SK-N-DZ (cell line): Measurements from ENCODE around the gene PAK6.

ENCODE experiments used
- DNase-seq: peaks from one replicate; pipeline ENCODE4 v3.0.0-alpha.2; 2015; ENCODE audit warnings: low spot score

PAK6 gene

GRCh38 chr15:40255033-40255432 lies 16.2 kb downstream of the PAK6 start:
- no peak for DNase-seq

- no peak for DNase-seq
Measured at GRCh38 chr15:40256638-40257235, 17.9 kb downstream of the PAK6 start.

DNA sequence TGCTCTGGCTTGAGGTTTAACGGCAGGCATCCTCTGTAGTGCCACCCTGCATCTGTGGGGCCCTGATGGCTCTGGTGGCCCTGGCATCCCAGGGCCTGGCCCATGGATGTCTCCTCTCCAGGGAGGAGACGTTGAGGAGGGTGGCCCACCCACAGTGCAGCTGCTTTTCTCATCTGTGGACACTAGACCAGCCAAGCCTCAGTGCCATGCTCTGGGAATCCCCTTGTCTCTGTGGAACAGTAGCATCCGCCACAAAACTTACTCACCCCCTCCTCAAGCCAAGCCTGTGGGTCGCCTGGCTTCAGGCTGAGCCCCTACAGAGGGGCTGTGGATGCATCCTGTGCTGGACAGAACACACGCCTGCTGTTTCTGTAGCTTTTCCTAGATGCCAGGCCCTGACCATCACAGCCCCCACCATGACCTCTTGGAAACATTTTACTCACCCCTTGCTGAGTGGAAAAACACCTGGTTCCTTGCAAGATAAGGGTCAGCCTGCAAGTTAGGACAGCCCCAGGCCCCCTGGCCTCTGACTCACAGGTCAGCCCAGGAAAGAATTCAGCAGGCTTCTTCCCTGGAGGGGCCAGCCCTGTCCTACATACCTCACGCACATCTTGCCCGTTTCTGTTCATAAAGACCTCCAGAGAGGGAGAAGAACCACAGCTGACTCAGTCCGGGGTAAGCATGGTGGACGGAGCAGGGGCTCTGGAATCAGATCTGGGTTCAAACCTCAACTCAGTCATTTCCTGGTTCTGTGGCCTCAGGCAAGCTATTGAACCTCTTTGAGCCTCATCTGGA lies 19.0 kb downstream of the PAK6 start:
- DNase-seq: no peak

- no peak for DNase-seq
Measured at GRCh38 chr15:40258544-40258943, 19.7 kb downstream of the PAK6 start.

- DNase-seq: no peak
Measured at GRCh38 chr15:40259021-40259420, 20.2 kb downstream of the PAK6 start.

DNA sequence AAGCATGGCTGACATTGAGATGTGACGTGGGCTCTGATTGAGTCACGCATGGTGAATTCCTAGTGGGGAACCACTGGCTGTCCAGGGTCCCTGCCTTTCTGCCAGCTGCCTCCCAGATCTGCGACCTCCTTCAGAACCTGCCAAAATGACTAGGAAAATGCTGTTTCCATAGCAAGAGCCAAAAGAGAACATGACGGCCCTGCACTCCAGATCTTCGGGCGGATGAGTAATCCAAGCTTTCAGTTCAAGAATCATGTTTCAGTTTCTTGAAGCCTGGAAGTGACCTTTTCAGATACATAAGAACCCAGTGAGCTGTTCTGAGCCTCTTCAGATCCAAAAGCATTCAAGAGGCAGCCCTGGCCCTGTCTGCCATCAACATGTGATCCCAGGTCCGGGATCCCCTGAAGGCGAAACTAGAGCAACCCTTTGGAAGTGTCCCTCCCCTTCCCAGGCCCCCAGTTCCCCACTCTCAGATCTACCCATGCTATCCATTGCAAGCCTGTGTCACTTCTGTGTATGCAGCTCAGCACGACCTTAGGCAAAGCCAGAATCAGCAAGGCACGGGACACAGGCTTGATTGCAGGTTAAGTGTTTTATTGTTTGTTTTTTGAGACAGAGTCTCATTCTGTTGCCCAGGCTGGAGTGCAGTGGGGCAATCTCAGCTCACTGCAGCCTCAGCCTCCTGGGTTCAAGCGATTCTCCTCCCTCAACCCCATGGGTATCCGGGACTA lies 24.3 kb downstream of the PAK6 start:
- no peak for DNase-seq

GRCh38 chr15:40264321-40265153 lies 25.7 kb downstream of the PAK6 start:
- no peak for DNase-seq

DNA sequence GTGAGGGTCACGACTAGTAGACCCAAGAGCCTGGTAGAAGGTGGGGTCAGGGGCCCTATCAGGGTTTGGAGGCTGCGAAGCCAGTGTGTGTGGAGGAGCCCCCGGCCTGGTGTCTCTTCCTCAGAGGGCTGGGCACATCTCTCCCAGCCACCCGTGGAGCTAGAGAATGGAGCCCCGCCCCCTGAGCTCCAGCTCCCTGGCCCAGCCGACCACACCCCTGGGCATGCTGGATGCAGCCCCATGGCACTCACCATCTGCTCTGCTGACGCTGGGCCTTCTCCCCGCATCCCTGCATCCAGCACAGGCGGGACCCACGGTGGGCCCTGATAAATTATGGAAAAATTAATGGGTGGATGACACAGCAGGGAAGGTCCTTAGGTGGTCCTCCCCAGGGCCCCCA lies 26.5 kb downstream of the PAK6 start:
- no peak for DNase-seq

- DNase-seq: no peak
Measured at GRCh38 chr15:40265875-40266274, 27.0 kb downstream of the PAK6 start.

GRCh38 chr15:40266828-40267304 lies 28.0 kb downstream of the PAK6 start:
- DNase-seq: no peak

DNA sequence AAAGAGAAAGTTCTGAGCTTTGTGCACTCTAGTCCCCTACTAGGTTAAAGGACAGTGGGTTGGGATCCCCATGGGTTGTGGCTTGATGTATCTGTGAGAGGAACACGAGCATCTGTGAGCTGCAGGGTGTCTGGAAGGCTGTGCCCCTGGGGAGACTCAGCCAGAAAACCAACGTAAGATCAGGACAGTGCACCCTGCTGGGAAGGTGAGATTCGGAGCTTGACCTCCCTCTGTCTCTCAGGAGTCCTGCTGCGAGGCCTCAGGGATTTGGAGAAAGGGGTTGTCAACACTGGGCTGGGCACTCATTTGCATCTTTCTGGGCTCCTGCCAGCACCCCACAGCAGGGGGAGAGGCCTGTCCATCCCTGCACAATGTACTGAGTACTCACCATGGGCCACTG lies 28.8 kb downstream of the PAK6 start:
- DNase-seq: no peak

GRCh38 chr15:40269604-40270003 lies 30.7 kb downstream of the PAK6 start:
- DNase-seq: no peak

GRCh38 chr15:40270246-40270995 lies 31.6 kb downstream of the PAK6 start:
- no peak for DNase-seq

GRCh38 chr15:40271685-40272484 lies 33.0 kb downstream of the PAK6 start:
- DNase-seq: no peak

DNA sequence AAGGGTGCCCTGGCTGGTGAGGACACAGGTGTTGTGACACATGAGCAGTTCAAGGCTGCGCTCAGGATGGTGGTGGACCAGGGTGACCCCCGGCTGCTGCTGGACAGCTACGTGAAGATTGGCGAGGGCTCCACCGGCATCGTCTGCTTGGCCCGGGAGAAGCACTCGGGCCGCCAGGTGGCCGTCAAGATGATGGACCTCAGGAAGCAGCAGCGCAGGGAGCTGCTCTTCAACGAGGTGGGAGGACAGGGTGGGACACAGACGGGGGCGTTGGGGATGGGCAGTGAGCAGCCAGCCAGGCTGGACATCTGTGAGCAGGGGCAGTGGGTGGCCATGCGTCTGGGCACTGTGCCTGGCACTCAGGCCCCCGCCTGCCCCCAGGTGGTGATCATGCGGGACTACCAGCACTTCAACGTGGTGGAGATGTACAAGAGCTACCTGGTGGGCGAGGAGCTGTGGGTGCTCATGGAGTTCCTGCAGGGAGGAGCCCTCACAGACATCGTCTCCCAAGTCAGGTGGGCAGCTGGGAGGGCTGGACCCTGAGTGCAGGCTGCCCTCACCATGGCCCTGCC lies 33.7 kb downstream of the PAK6 start:
- DNase-seq: no peak

DNA sequence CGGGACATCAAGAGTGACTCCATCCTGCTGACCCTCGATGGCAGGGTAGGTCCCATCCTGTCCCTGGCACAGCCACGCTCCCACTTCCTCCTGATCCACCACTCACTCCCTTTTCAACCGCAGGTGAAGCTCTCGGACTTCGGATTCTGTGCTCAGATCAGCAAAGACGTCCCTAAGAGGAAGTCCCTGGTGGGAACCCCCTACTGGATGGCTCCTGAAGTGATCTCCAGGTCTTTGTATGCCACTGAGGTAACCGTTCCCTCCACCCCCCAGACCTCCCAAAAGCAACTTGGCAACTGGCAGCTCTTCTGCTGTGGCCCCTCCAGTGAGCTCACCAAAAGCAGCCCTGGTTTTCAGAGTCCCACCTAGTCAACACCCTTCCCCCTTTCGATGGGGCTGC lies 34.6 kb downstream of the PAK6 start:
- no peak for DNase-seq

- DNase-seq: peak; percentile 77
Measured at GRCh38 chr15:40274350-40275274, 35.7 kb downstream of the PAK6 start.

DNA sequence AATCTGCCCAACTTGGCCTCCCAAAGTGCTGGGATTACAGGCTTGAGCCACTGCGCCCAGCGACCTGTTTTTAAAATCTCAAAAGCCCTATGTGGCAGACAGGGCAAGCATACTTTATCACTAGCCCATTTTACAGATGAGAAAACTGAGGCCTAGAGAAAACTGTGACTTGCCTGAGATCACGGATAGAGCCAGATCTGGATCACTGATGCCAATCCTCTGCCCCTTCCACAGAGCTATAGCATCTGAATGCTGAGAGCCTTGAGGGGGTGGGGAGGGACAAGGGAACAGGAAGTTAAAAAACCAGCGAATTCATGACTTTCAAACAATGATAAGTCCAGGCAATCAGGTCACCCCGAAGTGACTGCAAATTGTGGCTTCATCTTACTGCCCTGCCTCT lies 36.7 kb downstream of the PAK6 start:
- no peak for DNase-seq

- no peak for DNase-seq
Measured at GRCh38 chr15:40275954-40276353, 37.1 kb downstream of the PAK6 start.
